Adrenal gland (tissue), 12 donors: ENCODE data around the gene PKNOX2. TPM values are rescaled to one million over a fixed set of nuclear protein-coding genes. Genes with fewer than 3 reads are reported as not detected.

Experiments used
- DNase-seq, 7 donors: peaks; one replicate each; pipeline ENCODE4 v3.0.0-alpha.2; 2019 to 2020
- H3K27ac ChIP-seq, 5 donors: fragments of 200-600 bp; sonication (generic) in 4 of 5; 1 replicate in 3 of 5; 2 replicates in 2 of 5; pipeline versions ENCODE4 v1.5.1 to v1.8.0; 2016 to 2020; ENCODE audit warnings: mild to moderate bottlenecking in 1 of 5
- H3K27me3 ChIP-seq: fragments of 200-600 bp; 2 replicates; pipeline ENCODE4 v1.8.0; 2021
- H3K36me3 ChIP-seq, 2 donors: fragments of 200-600 bp; replicated peaks in 1 of 2; 1 replicate in 1 of 2; 2 replicates in 1 of 2; pipeline versions ENCODE4 v1.5.1 to v1.8.0; 2018 to 2022
- H3K4me1 ChIP-seq, 2 donors: fragments of 200-600 bp; replicated peaks in 1 of 2; 1 replicate in 1 of 2; 2 replicates in 1 of 2; pipeline versions ENCODE4 v1.5.1 to v1.8.0; 2018 to 2021
- H3K4me3 ChIP-seq, 4 donors: fragments of 200-600 bp; sonication (generic) in 3 of 4; one replicate each; pipeline ENCODE4 v1.5.1; 2016 to 2018
- H3K9me3 ChIP-seq, 3 donors: fragments of 200-600 bp; sonication (generic) in 1 of 3; replicated peaks in 1 of 3; 1 replicate in 2 of 3; 2 replicates in 1 of 3; pipeline versions ENCODE4 v1.5.1 to v1.8.0; 2016 to 2021
- CTCF ChIP-seq, 6 experiments: fragments of 450-650 bp in 4 of 6; fragments of 200-600 bp in 2 of 6; sonication (generic) in 1 of 6; IDR thresholded peaks; 1 replicate in 5 of 6; 2 replicates in 1 of 6; pipeline versions ENCODE4 v1.5.1 to v1.8.0; 2016 to 2021; ENCODE audit warnings: antibody characterized with exemption in 6 of 6, mild to moderate bottlenecking in 2 of 6, moderate library complexity in 1 of 6
- POLR2A ChIP-seq, 2 donors: fragments of 450-650 bp; IDR thresholded peaks; one replicate each; pipeline ENCODE4 v1.6.1; 2017; ENCODE audit warnings: antibody characterized with exemption in 2 of 2, mild to moderate bottlenecking in 2 of 2, moderate library complexity in 1 of 2
- WGBS, 4 donors: extraction: QIAGEN DNeasy Blood & Tissue Kit in 2 of 4; methylation state at CpG; one replicate each; pipeline versions ENCODE4 v1.1.5 to v1.1.7; 2013 to 2017; 5-methylcytosine and 5-hydroxymethylcytosine counted together
- intact Hi-C, 2 donors: fragments of 100-400 bp; cut with DNase I; formaldehyde crosslinking; loops; one replicate each; pipeline versions ENCODE4 v1.14.1 to v1.15.0; 2022 to 2023
- polyA plus RNA-seq, 3 donors: library from polyadenylated mRNA; stranded (reverse); fragments of 200-250 nt in 2 of 3; fragments of 350-450 nt in 1 of 3; fragmentation: Illumina TruSeq in 1 of 3; extraction: RNeasy Lipid Tissue Mini Kit (QIAGEN cat#74804) in 1 of 3; gene quantifications; one replicate each; pipeline ENCODE4 v1.2.3, GENCODE V29; 2013 to 2014
- total RNA-seq, 9 donors: library from RNA; depleted of rRNA in 4 of 9; stranded (reverse); fragments of >200 nt in 4 of 9; fragments of 120-200 nt in 1 of 9; fragmentation: NEBNext Ultra II Directional in 1 of 9; extraction: Animal tissue kit (Norgen Biotek cat#: 25700) in 1 of 9; gene quantifications; one replicate each; pipeline versions ENCODE4 v1.1.0 to v1.2.4, GENCODE V29; 2013 to 2023
- donor health status: healthy with polysubstance abuse.
- donor health status: Bipolar disorder and iron deficiency.
- donor health status: DM: yes; HTN: yes; CAD: no.
- donor health status: DM: no; HTN: no; CAD: no.
- donor health status: DM: no; HTN: no; CAD: no.
- donor health status: DM: yes; HTN: yes; CAD: no.

PKNOX2 gene
- total and polyA plus RNA-seq, 12 donors = 1.2 to 34.7 (median 3.1) TPM

GRCh38 chr11:125382314-125382791 lies 217.8 kb downstream of the PKNOX2 start:
- no peaks in the 10 kb centered on the region for H3K27me3 ChIP-seq
- no peak for DNase-seq
- WGBS, 4 donors = 50 to 66% (median 63%) methylated on average over 12 of the region's 12 CpGs
- H3K27ac ChIP-seq = no peak overlapping the region
- TF ChIP-seq POLR2A (IDR thresholded peaks at IDR 0.05) (no peak), CTCF (IDR thresholded peaks at IDR 0.05) (no peak)
- intact Hi-C loops = no loop called here
- no peak overlapping the region for H3K4me3 ChIP-seq
- H3K4me1 ChIP-seq = no peaks in the 10 kb centered on the region
- H3K9me3 ChIP-seq = no peaks in the 10 kb centered on the region
- no peaks in the 10 kb centered on the region for H3K36me3 ChIP-seq

GRCh38 chr11:125382822-125383221 lies 218.3 kb downstream of the PKNOX2 start:
- Histone ChIP-seq H3K27ac (no peak overlapping the region), H3K4me1 (no peaks in the 10 kb centered on the region), H3K4me3 (no peak overlapping the region), H3K9me3 (no peaks in the 10 kb centered on the region), H3K36me3 (no peaks in the 10 kb centered on the region), H3K27me3 (no peaks in the 10 kb centered on the region)
- intact Hi-C loops = no loop called here
- 80 to 83% (median 81%) methylated on average over 8 of the region's 8 CpGs for WGBS, 4 donors
- DNase-seq = no peak
- TF ChIP-seq POLR2A (IDR thresholded peaks at IDR 0.05) = no peak
- TF ChIP-seq CTCF (IDR thresholded peaks at IDR 0.05) = no peak

GRCh38 chr11:125384825-125385224 lies 220.3 kb downstream of the PKNOX2 start:
- H3K4me1 ChIP-seq = no peaks in the 10 kb centered on the region
- DNase-seq = no peak
- no peak overlapping the region for H3K27ac ChIP-seq
- no peak overlapping the region for H3K4me3 ChIP-seq
- H3K9me3 ChIP-seq = no peaks in the 10 kb centered on the region
- intact Hi-C loops = no loop called here
- TF ChIP-seq POLR2A (IDR thresholded peaks at IDR 0.05) (no peak), CTCF (IDR thresholded peaks at IDR 0.05) (no peak)
- H3K27me3 ChIP-seq = no peaks in the 10 kb centered on the region
- H3K36me3 ChIP-seq = no peaks in the 10 kb centered on the region
- WGBS, 4 donors = 67 to 84% (median 76%) methylated on average over 2 to 4 of the region's 4 CpGs

- intact Hi-C loops = no loop called here
- no peak overlapping the region for H3K27ac ChIP-seq
These were observed 223.3 kb downstream of the PKNOX2 start for GRCh38 chr11:125387901-125388300.

More at GRCh38 chr11:125387901-125388300, 223.3 kb downstream of the PKNOX2 start:
- no peaks in the 10 kb centered on the region for H3K4me1 ChIP-seq
- H3K4me3 ChIP-seq = no peak overlapping the region
- H3K27me3 ChIP-seq = no peaks in the 10 kb centered on the region
- TF ChIP-seq CTCF (IDR thresholded peaks at IDR 0.05) (no peak), POLR2A (IDR thresholded peaks at IDR 0.05) (no peak)
- H3K36me3 ChIP-seq = no peaks in the 10 kb centered on the region
- 91 to 95% (median 92%) methylated on average over 8 to 9 of the region's 9 CpGs for WGBS, 4 donors
- DNase-seq = no peak
- H3K9me3 ChIP-seq = no peaks in the 10 kb centered on the region
